ENCODE measurements around the gene OSBP. TPM values are rescaled to one million over a fixed set of nuclear protein-coding genes. Genes with fewer than 3 reads are reported as not detected.

Gene OSBP
- total RNA-seq, 3 donors from 2014 or later = 42.4 to 48.2 (median 43.9) TPM

DNA sequence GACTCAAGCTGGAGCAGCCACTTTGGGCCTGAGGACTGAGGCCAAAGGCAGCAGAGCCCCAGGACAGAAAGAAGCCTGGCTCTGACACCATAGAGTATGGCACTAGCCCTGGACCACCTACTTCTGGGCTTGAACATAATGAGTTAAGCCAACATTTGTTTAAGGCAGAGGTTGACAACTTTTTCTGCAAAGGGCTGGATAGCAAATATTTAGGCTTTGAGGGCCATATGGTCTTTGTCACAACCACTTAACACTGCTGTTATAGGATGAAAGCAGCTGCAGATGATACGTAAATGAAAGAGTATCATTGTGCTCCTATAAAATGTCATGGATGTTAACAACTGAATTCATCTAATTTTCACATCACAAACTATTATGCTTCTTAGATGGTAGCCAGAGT lies 16.6 kb downstream of the OSBP start:
- Histone ChIP-seq H3K9me3 (no peaks in the 10 kb centered on the region), H3K27me3 (no peaks in the 10 kb centered on the region), H3K4me1 (no peaks in the 10 kb centered on the region), H3K4me3 (no peak overlapping the region), H3K27ac (no peak overlapping the region), H3K36me3 (peaks cover 13% of the 10 kb centered on the region)
- TF ChIP-seq POLR2A (IDR thresholded peaks at IDR 0.05) (no peak), CTCF (IDR thresholded peaks at IDR 0.05) (no peak), POLR2AphosphoS5 (IDR thresholded peaks at IDR 0.05) (no peak)
- no peak for DNase-seq (ENCODE audit: low spot score in 2 of 2)
- intact Hi-C loops (cut with DNase I; ENCODE audit: low total_unique reads) = no loop called here

- Histone ChIP-seq H3K9me3 (peaks cover 8 to 11% of the 10 kb centered on the region in 2 donors), H3K4me1 (no peaks in the 10 kb centered on the region), H3K27ac (no peak overlapping the region), H3K27me3 (no peaks in the 10 kb centered on the region), H3K4me3 (no peak overlapping the region), H3K36me3 (no peaks in the 10 kb centered on the region)
- no peak for DNase-seq (ENCODE audit: low spot score in 2 of 2)
- TF ChIP-seq CTCF (IDR thresholded peaks at IDR 0.05) (no peak), POLR2A (IDR thresholded peaks at IDR 0.05) (no peak), POLR2AphosphoS5 (IDR thresholded peaks at IDR 0.05) (no peak)
- intact Hi-C loops (cut with DNase I; ENCODE audit: low total_unique reads) = no loop called here
These were observed 31.3 kb downstream of the OSBP start for GRCh38 chr11:59584294-59584693.

DNA sequence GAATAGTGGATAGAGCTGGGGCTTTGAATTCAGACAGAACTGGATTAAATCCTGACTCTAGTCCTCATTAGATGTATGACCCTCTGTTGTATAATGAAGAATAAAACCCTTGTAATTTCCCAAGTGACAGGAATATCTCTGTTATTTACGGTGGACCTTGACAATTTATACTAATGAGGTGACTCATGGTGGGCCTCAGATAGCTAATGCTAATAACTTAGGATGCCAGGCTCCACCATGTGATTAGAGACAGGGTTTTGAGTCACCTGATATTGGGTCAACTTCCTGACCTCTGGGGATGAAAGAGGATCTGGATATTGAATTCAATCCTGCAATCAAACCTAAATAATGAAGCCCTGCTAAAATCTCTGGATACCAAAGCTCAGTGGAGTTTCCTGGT lies 33.6 kb downstream of the OSBP start:
- no peaks in the 10 kb centered on the region for H3K4me1 ChIP-seq
- no peak overlapping the region for H3K27ac ChIP-seq
- no peak overlapping the region for H3K4me3 ChIP-seq
- peaks cover 8 to 11% of the 10 kb centered on the region in 2 donors for H3K9me3 ChIP-seq
- intact Hi-C loops (cut with DNase I; ENCODE audit: low total_unique reads) = no loop called here
- no peak for DNase-seq (ENCODE audit: low spot score in 2 of 2)
- TF ChIP-seq CTCF (IDR thresholded peaks at IDR 0.05) (no peak), POLR2AphosphoS5 (IDR thresholded peaks at IDR 0.05) (no peak), POLR2A (IDR thresholded peaks at IDR 0.05) (no peak)
- no peaks in the 10 kb centered on the region for H3K27me3 ChIP-seq
- peaks cover 2% of the 10 kb centered on the region for H3K36me3 ChIP-seq

GRCh38 chr11:59578369-59578768 lies 37.2 kb downstream of the OSBP start:
- Histone ChIP-seq H3K4me1 (no peaks in the 10 kb centered on the region), H3K36me3 (peaks cover 11% of the 10 kb centered on the region), H3K27ac (no peak overlapping the region), H3K4me3 (no peak overlapping the region), H3K9me3 (no peaks in the 10 kb centered on the region), H3K27me3 (no peaks in the 10 kb centered on the region)
- no peak for DNase-seq (ENCODE audit: low spot score in 2 of 2)
- intact Hi-C loops (cut with DNase I; ENCODE audit: low total_unique reads) = no loop called here
- TF ChIP-seq CTCF (IDR thresholded peaks at IDR 0.05) = no peak
- TF ChIP-seq POLR2A (IDR thresholded peaks at IDR 0.05) = no peak
- TF ChIP-seq POLR2AphosphoS5 (IDR thresholded peaks at IDR 0.05) = no peak

GRCh38 chr11:59575505-59575904 lies 40.1 kb downstream of the OSBP start:
- H3K4me1 ChIP-seq = no peaks in the 10 kb centered on the region
- H3K9me3 ChIP-seq = no peaks in the 10 kb centered on the region
- TF ChIP-seq POLR2A (IDR thresholded peaks at IDR 0.05) = no peak
- TF ChIP-seq POLR2AphosphoS5 (IDR thresholded peaks at IDR 0.05) = no peak
- TF ChIP-seq CTCF (IDR thresholded peaks at IDR 0.05) = no peak
- H3K27ac ChIP-seq = peak overlapping the region in 1 of 2 donors; percentile 54
- H3K36me3 ChIP-seq = peaks cover 11% of the 10 kb centered on the region
- no peaks in the 10 kb centered on the region for H3K27me3 ChIP-seq
- no peak overlapping the region for H3K4me3 ChIP-seq
- intact Hi-C loops (cut with DNase I; ENCODE audit: low total_unique reads) = no loop called here
- DNase-seq (ENCODE audit: low spot score in 2 of 2) = no peak
